Hematopoietic multipotent progenitor cell treated with erythropoietin and hydrocortisone succinate and interleukin-3 and kit ligand, for 8 days (in vitro differentiated cells): ENCODE measurements around the gene CDH13.

Source experiments
- DNase-seq: peaks from one replicate; pipeline ENCODE4 v3.0.0-alpha.2; 2015

CDH13 gene

DNA sequence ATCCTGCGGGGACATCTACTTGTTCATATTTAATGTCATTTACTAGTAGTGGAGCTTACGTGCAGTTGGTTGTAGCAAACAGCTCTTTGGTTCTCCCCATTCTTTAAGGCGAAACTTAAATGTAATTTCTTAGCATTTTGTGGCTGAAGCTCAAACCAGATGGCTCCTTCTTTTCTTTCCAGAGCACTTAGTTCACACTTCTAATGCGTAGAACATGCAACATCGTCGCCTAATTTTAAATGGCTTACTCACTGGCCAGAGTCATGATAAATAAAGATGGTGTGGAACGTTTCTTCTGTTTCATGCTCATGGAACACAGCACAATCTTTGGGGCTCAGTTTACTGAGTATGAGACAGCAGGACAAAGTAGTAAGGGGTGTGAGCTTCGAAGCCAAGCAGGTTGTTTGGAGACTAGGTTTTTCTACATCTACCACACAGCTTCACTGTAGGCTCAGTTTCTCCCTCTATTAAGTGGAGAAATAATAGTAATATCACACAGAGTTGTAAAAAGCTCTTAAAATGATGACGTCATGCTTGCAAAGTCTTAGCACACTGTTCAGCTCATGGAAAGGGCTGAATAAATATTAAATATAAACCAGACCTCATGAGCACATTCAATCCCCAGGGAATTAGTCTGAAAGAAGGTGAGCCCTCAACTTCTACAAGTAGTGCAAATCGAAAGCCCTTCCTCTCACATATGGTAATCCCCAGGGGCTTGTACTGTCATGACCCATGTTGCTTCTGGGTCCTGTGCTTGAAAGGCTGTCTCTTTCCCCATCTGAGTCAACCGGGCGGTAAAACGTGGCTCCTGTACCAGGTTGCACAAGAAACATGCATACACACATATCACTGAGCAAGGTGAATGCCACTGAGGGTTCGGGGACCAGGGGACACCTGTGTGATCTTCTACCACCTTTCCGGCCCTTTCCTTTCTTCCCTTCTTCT is 384.3 kb downstream of the CDH13 start:
- no peak for DNase-seq

DNA sequence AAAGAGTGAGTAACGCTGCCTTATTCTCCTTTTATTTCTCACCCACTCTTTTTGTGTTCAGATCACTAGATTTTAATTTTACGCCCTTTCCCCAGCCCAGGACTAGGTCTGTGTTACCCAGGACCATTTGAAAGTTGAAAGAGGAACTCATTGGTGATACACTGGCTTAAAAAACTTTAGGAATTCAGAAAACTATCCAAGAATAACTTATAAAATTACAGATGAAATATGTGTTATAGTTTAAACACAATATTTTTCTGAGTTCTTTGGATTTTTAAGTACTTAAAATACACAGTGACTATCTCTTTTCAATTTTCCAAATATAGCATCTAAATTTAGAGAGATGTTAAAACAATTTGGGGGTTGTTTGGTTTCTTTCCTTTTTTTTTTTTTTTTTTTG is 385.2 kb downstream of the CDH13 start:
- no peak for DNase-seq

DNA sequence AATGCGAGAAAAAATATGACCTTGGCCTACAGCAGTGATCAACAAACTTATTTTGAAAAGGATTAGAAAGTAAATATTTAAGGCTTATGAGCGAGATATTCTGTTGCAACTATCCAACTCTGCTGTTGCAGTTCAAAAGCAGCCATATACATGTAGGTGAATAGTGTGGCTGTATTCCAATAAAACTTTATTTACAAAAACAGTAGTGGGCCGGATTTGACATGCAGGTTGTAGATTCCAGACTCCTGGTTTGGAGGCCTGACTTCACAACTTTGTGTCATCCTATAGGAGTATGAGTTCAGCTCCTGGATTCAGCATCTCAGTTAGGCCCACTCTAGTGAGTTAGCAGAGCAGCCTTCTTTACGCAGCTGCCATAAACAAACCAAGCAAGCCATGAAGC is 386.3 kb downstream of the CDH13 start:
- no peak for DNase-seq

DNA sequence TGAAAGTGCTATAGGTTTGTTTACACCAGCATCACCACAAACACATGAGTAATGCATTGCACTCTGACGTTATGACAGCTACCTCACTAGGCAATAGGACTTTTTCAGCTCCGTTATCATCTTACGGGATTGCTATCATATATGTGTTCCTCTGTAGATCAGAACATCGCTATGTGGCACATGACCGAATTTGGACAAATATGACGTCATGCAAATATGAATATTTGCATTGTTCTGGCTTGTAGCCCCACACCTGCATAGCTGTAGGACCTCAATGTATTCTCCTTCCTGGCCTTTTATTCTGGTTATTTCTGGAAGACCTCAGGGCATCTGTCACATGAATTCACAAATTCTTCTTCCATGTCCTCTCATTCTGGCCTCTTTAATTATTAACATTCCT is 393.2 kb downstream of the CDH13 start:
- DNase-seq = no peak

DNA sequence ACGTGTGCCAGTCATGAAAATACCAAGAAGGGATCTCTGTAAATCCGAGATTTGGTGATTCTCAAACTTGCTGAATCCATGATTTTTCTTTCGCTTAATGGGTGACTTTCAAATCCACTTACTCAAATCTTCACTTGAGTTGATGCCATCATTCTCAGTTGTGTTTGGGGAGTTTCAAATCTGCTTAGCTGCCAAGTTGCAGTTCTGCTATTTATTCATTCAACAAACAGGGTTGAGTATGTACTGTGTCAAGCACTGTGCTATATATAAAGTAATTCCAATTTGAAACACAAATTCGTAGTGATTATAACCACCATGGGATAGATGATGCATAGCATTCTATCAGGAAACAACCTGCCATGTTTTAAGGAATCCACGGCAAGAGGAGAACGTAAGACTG is 394.3 kb downstream of the CDH13 start:
- DNase-seq = no peak

DNA sequence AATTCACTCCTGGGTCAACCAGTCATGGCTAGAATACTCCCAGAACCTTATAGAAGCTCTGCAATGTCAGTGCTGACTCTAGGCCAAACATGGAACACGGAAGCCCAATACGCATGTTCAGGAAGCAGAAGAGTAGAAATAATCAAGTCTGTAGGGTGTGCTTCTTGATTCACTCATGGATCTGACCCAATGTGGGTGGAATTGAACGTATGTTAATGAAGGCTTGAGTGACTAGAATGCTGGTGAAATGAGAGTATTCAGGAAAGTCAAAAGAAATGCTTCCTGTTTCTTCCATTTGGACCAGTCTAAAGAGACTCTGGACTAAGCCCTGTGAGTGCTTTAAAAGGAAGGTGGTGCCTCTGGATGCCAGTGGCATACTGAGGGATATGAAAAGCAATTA is 395.0 kb downstream of the CDH13 start:
- DNase-seq = no peak

DNA sequence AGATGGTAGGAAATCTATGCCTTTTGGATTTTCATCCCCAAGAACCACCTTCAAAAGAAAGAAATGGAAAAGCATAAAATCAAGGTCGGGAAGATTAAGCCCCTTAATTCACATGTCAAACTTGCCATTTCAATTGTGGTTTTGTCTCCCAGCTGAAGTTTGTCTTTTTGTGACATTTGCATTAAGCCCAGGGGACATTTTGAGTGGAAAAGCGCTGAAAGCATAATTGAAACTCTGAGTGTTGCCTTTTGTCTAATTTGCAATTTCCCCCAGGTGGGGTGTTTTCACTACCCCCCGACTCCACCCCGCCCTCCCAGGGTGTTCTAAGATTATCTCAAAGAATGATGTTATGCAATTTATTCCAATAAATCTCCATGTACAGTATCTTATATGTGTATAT is 396.2 kb downstream of the CDH13 start:
- DNase-seq = no peak

DNA sequence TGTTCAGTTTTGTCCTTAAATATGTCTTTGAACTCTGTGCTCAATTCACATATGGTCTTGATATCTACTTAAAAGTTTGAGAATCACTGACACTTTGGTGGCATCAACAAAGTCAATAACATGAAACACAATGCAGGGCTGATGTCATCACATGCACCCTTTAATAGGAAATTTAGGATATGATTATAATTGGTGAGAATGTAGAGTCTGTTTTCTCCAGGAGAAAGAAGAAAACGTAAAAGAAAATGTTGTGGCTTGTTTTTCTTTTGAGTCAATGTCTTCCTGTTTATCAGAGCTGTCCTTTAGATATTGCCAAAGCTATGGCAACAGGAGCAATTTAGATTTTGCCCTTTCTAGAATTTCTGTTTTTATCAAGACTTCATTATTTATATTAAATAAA is 396.9 kb downstream of the CDH13 start:
- DNase-seq = no peak

DNA sequence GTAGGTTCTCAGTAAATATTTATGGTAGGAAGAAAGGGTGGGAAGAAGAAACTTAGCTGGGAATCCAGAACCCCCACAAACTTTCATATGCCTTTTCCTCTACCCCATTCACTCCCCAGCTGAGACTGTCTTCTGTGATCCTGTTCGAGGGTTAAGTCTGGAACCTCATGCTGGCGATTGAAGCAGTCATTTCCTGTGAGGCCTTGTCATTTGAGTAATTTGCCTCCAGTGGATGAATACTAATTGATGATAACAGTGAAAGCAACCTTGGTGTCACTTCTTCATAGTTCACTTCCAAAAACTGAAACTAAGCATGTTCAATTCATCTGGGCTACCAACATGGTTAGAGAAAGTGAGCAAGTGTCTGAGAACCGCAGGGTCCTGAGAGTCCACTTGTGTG is 401.2 kb downstream of the CDH13 start:
- DNase-seq = no peak

DNA sequence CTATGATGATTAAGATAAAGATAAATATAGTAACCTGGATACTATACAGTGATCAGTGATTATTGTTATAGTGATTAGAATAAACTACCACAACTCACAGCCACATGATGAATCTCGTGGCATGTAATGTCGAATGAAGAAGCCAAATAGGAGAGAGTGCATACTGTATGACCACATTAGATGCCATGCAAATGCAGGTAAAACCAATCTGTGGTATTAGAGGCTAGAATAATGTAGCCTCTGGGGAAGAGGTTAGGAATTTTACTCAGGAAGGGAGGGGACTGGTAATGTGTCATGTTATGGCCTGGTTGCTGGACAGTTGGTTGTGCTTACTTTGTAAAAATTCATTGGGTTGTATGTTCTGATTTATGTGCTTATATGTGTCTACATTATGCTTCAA is 402.7 kb downstream of the CDH13 start:
- DNase-seq = no peak

DNA sequence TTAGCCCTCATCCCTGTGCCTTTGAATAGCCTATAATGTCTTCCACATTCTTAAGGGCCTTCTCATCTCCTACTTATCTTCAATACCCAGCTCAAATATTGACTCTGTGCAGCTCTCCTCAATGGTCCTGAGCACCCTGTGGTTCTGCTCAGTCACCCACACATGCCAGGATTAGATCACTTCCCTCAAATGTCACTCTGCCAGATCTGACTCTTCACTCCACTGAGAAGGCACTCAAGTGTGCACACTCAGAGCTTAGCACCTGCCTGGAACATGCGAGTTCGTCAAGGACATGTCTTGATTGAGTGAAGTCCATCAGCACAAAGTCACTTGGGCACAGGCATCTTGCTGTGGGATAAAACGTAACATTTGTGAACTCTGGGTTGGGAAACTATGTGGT is 404.8 kb downstream of the CDH13 start:
- DNase-seq = no peak

DNA sequence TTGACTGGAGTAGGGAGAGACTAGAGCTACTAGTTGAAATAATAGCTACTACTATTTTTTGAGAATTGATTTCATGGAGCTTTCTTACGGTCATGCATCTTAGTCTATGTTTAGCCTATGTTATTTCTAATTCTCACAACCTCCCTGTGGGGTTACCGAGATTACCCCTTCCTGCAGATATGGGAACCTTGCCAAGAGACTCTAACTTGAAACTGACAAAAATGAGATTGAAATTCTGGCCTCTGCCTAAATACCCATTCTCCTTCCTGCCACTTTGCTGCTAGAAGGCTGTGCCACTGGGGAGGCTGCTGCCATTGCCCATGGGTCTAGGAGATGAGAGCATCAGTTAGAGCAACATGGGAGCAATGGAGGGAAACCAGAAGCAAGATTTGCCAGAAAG is 410.3 kb downstream of the CDH13 start:
- DNase-seq = no peak

DNA sequence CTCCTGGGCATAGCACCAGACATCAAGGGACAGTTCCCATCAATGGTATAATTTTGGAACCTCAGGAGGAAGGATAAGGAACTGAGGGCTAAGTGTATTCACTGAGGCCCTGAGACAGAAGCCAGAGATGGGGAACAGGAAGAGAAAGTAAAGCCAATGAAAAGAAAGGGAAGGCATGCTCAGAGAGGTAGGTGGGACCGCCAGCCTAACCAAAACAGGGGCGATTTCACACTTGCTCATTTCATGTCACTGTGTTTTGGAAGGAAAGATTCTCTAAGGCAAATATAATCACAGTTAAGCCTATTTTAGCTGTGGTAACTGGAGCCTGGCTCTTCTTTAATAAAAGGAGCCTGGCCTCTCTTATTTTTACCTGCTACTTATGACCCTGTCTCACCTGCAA is 411.1 kb downstream of the CDH13 start:
- DNase-seq = no peak

DNA sequence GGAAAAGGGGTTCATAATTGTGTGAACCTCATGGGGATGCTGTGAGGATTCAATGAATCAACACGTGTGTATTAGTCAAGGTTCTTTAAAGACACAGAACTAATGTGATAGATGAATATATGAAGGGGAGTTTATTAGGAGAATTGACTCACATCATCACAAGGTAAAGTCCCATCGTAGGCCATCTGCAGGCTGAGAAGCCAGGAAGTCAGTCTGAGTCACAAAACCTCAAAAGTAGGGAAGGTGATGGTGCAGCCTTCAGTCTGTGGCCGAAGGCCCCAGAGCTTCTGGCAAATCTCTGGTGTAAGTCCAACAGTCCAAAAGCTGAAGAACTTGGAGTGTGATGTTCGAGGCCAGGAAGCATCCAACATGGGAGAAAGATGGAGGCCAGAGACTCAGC is 413.4 kb downstream of the CDH13 start:
- DNase-seq = no peak

DNA sequence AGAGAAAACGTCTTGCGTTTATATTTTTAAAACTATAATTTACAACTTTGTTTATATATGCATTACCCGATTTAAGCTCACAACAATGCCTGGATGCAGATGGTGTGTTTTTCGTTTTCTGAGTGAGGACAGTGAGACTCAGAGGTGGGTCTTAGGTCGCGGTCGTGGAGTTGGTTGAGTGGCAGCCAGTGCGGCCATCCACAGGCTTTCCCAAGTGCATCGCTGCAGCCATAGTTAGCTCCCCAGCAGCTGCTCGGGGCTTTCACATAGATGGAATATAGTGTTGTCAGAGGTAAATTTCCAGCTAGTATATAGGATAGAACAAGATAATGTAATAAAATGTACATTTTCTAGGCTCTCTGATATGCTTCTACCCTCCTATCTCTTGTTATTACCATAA is 417.8 kb downstream of the CDH13 start:
- no peak for DNase-seq

DNA sequence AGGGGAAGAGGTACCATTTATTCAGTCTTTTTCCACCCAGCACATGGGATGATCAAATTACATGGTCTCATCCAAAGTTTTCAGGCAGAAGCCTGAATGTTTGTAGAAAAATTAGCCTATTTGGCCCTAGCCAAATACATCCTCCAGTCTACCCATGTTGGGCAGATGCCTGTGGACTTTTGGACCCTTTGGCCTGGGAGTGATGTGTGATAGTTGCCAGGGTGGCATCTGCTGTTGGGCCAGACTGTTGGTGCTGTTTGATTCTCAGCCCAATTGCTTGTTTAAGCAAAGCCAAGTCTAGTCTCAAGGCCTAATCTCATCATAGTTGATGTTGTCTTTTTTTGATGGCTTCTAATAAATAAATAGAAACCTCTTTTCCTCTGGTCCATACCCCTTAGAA is 419.0 kb downstream of the CDH13 start:
- DNase-seq = no peak

DNA sequence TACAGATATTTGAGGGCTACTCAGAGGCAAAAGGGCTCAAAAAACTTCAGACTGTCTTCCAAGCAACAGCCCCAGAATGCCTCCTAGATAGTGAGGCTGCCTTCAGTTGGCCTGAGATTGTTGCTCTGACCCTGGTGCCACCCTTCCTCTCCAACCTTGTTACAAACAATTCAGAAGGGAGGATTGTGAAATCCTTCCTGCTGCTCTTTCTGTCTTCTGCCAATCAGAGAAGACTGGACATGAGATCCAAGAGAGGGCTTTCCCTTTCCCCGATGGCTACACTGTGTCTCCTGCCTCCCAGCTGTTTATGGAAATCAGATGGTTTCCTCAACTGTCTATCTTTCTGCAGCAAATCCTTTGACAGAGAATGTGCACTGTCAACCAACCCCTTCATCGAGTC is 419.9 kb downstream of the CDH13 start:
- DNase-seq = no peak

DNA sequence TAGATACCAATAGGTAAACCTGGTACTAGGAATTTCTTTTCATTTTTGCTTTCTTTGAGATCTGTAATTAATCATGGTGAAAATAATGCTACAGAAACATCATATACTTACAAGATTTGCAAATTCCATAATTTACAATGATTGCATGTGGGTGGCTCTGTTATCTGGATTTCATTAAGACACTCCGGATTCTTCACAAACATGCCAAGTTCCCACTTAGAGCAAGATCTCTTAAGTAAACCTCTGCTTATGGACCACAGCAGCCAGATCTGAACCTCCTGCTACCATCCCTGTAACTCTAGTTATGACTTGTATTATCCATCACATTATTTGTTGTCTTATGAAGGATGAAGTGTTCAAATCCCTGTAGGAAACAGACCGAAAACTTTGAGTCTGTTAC is 424.7 kb downstream of the CDH13 start:
- DNase-seq = no peak

DNA sequence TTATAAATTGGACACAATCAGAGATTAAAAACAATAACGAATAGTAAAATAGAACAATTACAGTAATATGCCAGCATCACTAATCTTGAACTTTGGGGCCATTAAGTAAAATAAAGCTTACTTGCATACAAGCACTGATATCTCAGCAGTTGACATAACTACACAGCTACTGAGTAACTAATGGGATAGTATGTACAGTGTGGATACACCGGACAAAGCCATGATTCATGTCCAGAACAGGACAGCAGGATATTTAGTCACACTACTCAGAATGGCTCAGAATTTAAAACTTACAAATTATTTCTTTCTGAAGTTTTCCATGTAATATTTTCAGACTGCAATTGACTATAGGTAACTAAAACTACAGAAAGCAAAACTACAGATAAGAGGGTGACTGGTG is 427.5 kb downstream of the CDH13 start:
- DNase-seq = no peak

DNA sequence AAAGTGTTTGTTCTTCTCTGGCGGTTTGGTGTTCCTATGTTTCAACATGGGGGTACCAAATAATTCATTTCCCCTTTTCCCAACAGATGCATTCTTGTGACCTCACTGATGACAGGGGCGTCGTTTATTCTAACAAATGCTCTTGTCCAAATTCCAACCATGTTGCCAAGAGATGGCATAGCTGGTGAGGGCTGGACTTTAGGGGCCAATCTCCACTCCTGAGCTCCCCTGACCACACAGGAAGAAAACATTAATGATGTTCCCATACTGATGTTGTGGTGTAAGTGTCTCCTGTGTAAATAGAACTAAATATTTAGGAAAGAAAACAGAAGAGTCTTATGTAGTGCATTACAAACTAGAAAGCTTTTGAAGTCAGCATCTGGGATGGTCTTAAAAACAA is 431.6 kb downstream of the CDH13 start:
- DNase-seq = no peak

DNA sequence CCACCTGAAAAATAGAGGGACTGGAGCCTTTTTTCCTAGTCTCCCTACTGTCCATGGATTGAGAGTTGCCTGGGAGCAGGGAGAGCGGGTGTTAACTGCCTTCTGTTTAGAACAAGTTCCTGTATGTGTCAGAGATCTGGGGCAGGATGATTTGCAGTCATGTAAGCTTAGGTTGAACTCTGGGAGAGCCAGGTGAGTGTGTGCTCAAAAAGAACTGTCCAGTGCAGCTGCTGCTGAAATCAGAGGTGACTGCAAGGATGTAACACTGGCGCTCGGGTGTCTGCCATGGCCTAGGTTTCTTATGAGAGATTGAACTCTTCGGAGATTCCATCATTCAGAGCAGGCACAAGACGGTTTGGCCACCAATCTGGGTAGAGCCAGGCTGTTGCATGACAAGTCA is 432.5 kb downstream of the CDH13 start:
- DNase-seq = no peak

DNA sequence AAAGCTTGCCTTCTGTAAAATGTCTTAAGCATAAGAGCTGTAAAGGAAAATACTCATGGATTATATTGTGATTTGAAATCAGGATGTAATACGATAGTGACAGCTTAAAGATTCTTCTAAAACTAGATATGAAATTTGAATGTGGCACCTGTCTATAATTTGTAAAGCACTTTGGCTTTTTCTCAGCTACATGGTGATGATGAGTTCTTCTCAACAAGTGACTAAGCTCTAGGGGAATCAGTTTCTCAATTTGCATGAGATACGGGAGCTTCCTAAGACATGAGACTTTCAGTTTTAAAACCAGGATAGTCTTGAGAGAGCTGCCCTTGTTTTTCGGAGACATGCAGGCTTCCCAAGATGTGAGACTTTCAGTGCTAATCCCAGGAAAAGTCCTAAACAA is 439.2 kb downstream of the CDH13 start:
- no peak for DNase-seq

DNA sequence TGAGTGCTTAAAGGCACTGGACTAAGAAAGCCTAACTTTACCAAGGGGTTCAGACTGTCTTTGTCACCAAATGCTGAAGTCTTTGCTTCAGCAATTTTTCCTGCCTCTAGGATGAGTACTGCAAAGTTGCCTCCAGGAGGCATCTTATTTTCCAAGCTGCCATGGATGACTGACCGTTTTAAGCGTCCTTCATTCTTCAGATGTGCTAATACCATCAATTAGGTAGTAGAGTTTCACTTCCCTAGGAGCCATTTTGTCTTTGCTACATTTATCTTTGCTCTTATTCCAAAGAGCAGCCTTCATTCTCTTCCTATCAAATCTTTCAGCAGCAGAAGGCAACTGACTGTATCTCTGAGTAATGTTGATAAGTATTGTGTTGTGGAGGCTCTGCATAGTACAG is 440.1 kb downstream of the CDH13 start:
- DNase-seq = no peak

DNA sequence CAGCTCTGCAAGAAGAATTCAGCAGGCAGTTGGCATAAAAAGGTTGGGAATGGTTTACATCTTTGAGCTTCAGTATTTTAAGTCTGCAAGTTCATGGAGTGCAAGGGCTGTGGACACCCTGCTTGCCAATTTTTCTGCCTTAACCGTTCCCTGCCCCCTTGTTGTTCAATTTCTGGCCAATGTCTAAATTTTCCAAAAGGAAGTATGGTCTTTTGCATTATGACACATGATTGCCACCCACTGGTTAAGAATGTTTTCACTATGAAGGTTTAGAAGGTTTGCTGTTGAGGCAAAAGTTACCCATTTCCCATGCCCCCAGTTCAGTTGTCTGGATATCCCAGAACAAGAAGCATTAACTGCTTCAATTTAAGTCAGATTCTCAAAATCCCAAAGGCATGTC is 441.9 kb downstream of the CDH13 start:
- DNase-seq = no peak
